Ecto neural progenitor cell (in vitro differentiated cells): Measurements from ENCODE around the gene CHP2.

ENCODE experiments used
- DNase-seq: peaks from one replicate; pipeline ENCODE4 v3.0.0-alpha.2; 2018; ENCODE audit warnings: low spot score

Gene CHP2

GRCh38 chr16:23745263-23745662 lies 9.6 kb upstream of the CHP2 start:
- DNase-seq: no peak

DNA sequence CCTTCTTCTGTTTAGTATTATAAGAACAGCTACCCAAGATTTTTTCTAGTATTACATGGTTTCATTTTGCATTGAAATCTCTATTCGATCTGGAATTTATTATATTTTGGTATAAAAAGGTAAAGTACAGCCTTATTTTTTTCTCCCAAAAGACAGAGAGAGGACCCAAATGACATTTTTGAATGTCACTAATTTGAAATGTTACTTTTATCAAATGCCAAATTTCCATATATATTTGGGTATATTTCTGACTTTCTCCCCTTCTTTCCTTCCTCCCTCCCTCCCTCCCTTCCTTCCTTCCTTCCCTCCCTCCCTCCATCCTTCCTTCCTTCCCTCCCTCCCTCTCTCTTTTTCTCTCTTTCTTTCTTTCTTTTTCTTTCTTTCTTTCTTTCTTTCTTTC lies 6.2 kb upstream of the CHP2 start:
- DNase-seq: no peak

- DNase-seq: peak; percentile 3
Observed at GRCh38 chr16:23751053-23751452, 3.8 kb upstream of the CHP2 start.

- peak; percentile 46 for DNase-seq
Observed at GRCh38 chr16:23753908-23754593, 775 bp upstream of the CHP2 start.

DNA sequence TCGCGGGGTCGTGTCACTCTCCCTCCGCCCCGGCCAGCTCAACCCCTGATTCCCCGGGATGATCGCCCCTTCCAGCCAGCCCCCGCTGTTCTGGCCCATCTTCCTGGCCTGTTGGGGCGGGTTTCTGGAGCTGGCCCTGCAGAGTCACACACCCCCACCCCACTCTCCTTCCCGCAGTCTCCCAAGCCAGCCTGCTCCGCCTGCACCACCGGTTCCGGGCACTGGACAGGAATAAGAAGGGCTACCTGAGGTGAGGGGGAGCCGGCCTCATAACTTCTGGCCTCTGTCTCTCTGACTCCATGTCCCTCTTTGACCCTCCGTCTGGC lies 621 bp downstream of the CHP2 start:
- no peak for DNase-seq

GRCh38 chr16:23757116-23757515 lies 2.3 kb downstream of the CHP2 start:
- DNase-seq: peak; percentile 11

GRCh38 chr16:23757937-23758619 lies 3.3 kb downstream of the CHP2 start:
- DNase-seq: no peak

DNA sequence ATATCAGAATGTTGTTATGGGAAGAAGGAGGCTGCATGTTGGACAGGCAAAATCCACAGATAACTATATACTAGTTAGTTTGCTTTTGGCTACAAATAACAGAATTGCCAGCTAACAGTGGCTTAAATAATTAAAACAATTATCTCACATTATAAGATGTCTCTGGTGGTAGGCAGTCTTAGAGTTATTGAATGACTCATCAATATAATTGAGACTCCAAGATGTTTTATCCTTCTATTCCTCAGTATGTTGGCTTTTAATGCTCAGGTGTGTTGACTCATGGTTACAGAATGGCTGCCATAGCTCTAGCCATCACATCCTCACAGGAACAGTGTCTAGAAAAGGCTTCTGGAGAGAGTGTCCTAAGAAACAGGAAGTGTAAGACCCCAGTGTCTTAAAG lies 11.1 kb downstream of the CHP2 start:
- DNase-seq: no peak

- DNase-seq: peak; percentile 13
Observed at GRCh38 chr16:23768581-23768980, 13.8 kb downstream of the CHP2 start.

DNA sequence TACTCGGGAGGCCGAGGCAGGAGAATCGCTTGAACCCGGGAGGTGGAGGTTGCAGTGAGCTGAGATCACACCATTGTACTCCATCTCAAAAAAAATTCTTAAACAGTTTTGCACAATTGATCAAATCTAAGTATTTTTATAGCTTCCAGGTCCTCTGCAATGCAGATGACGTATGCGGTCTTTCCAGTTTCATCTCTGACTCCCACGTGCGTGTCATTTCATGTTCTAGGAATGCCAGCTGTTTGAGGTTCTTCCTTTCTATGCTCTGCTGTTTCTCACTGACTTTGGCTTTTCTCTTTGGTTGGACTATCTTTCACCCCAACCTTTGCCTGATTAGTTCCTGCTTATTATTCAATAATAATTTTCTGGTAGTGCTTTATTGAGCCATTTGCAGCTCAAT lies 16.2 kb downstream of the CHP2 start:
- peak; percentile 0 for DNase-seq

- DNase-seq: no peak
Observed at GRCh38 chr16:23771642-23772041, 16.8 kb downstream of the CHP2 start.

DNA sequence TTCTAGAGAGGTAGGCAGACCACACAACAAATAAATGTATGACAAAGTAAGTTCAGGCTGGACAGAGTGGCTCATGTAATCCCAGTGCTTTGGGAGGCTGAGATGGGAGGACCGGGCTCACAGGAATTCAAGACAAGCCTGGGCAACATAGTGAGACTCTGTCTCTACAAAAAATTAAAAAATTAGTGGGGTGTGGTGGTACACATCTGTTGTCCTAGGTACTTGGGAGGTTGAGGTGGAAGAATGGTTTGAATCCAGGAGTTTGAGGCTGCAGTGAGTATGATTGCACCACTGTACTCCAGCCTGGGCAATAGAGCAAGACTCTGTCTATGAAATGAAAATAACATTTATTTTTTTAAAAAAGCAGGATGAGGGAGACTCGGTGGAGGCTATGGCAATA lies 18.5 kb downstream of the CHP2 start:
- DNase-seq: no peak

- no peak for DNase-seq
Observed at GRCh38 chr16:23781176-23781575, 26.4 kb downstream of the CHP2 start.

- DNase-seq: no peak
Observed at GRCh38 chr16:23784811-23785447, 30.1 kb downstream of the CHP2 start.

GRCh38 chr16:23785842-23786241 lies 31.0 kb downstream of the CHP2 start:
- no peak for DNase-seq

DNA sequence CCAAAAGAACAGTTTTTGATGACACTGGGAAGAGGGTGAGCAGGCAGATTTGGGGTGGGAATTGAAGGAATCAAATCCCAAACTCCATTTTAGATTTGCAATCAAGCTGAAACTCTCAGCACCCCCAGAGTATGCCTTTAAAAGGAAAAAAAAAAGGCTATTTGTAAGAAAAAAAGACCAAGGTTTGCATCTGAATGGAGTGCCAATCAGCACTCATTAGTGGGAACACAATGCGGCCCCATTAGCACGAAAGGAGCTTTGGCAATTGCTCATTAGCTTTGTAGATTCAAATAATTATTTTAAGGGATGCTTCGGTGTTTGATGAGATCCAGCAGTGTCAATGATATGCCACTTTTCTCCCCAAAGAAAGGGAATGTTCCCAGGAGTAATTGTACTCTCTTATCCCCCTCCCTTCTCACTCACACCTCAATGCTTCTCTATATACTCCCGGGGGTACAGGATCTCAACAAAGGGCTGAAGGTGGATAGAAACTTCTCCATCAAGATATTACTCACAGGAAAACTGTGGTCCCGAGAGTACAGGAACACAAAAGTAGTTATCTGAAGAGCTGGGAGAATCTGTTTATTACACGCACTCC lies 32.2 kb downstream of the CHP2 start:
- DNase-seq: no peak

DNA sequence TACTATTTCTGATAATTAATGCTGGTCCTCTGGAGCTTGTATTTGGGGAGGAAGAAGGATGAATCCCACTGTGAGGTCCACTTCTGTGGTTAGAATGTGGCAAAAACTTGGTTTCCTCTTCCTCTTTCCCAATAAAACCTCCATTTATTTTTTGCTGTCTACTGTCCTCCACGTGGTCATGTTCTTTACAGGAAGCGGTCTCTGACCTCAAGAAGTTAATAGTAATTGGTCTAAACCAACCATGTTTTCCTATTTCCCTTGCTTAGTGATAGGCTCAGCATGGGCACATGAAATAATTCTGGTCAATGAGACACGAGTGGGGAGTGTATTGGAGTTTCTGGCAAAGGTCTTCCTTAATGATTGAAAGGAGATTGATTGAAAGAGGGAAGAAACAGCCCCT lies 33.9 kb downstream of the CHP2 start:
- DNase-seq: no peak

- no peak for DNase-seq
Observed at GRCh38 chr16:23795378-23795777, 40.6 kb downstream of the CHP2 start.

DNA sequence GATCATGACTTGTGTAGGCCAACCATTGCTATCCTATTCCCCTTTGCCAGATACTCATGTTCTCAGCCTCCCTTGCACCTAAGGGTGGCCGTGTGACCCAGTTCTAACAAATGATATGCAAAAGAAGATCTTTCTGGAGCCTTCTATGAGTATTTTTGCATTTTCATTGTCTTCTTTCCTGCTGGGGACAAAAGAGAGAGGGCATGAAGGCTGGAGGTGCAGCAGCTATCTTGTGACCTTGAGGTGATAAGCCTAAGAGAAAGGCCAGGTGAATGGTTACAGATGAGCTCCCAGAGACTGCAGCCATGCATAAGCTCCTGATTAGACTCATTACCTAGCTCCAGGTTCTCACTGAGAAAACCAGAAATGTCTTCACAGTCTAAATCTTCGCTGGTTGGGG lies 42.1 kb downstream of the CHP2 start:
- DNase-seq: no peak

DNA sequence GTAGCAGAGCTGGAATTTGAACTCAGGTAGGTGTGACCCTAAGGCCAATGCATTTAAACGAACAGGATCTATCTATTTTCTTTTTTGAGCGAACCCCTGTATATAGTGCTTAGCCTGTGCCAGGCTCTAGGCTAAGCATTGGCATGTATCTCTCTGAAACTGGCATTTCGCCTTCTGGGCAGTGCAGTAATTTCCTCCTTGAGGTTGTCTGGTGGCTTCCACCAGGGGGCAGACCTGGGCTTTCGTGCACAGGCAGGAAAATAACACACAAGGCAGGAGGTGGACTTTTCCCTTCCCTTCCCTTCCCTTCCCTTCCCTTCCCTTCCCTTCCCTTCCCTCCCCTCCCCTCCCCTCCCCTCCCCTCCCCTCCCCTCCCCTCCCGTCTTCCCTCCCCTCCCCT lies 46.6 kb downstream of the CHP2 start:
- peak; percentile 73 for DNase-seq

DNA sequence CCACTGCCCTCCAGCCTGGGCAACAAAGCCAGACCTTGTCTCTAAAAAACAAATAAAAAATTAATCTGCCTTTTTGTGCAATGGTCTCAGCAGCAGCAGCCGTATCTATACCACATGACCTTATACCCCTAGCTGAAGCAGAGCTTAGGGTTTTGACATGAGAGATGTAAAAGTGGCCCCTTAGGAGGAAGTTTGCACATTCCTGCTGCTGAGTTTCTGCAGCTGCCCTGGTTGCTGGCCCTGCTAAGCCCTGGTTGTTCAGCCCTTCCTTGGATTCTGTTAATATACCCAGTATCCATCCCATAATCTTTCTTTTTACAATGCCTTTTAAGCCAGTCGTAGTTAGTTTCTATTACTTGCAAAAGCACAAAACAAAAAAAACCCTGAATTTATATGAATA lies 48.0 kb downstream of the CHP2 start:
- DNase-seq: no peak

GRCh38 chr16:23803591-23804123 lies 48.8 kb downstream of the CHP2 start:
- peak; percentile 68 for DNase-seq

- DNase-seq: no peak
Observed at GRCh38 chr16:23807028-23807427, 52.2 kb downstream of the CHP2 start.
